C4-2B (cell line): ENCODE measurements around the gene FBXO34.

Experiments
- CTCF ChIP-seq: fragments of 450-650 bp; conservative IDR thresholded peaks from 2 replicates; pipeline ENCODE4 v1.5.1; 2017; ENCODE audit warnings: mild to moderate bottlenecking
- ZFX ChIP-seq: fragments of 450-650 bp; IDR thresholded peaks from 2 replicates; pipeline ENCODE4 v1.6.1; 2017

GRCh38 chr14:55265197-55265596 lies 6.0 kb upstream of the FBXO34 start:
- TF ChIP-seq CTCF: no peak
- no peak for TF ChIP-seq ZFX
